GM21825 (cell line): Measurements from ENCODE around the gene TLCD1.

ENCODE experiments used
- ATAC-seq: cut with Tn5 transposase; IDR thresholded peaks from one replicate; pipeline ENCODE4 v1.9.1; 2021; ENCODE audit warnings: mild to moderate bottlenecking, moderate library complexity; ENCODE audit not compliant: unreplicated experiment

Gene TLCD1, protein sequence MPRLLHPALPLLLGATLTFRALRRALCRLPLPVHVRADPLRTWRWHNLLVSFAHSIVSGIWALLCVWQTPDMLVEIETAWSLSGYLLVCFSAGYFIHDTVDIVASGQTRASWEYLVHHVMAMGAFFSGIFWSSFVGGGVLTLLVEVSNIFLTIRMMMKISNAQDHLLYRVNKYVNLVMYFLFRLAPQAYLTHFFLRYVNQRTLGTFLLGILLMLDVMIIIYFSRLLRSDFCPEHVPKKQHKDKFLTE

DNA sequence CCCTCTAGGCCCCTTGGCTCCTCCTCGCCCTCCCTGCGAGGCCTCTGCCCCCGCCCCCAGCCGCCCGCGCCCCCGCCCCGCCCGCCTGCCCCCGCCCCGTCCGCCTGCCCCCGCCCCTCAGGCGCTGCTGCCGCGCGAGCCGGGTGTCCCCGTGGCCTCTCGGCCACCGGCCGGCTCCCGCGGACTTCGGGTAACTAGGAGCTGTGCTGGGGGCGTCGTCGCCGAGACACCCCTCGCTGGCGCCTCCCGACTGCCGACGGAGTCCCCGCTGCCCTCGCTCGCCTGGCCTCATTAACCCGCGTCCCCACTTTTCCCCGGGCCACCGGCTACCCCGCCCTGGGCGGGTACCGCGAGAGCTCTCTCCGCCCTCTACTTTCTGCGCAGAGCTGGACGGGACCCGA lies at the start of gene TLCD1:
TLCD1 (minus strand) TSS at position 8 of the 401 bp plus-strand sequence. CDS start 136 bp downstream, outside the sequence.
- no peak for ATAC-seq

DNA sequence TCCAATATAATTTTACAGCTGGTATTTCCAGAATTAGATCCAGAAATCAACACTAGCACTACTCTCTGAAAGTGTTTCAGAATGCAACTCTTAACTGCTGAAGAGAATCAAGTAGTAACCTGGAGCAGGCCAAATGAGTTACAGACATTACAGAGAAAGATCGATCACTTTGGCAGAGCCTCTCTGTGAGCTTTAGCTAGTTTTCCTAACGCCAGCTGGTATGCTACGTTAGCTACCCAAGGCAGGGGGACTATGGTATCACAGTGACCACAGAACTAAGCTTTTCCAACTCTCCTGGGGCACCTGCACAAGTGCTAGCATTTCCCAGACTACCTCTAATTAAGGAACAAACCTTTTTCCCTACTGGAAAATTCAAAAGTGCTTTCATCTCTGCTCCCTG lies 48.2 kb upstream of the TLCD1 start:
- ATAC-seq = no peak

DNA sequence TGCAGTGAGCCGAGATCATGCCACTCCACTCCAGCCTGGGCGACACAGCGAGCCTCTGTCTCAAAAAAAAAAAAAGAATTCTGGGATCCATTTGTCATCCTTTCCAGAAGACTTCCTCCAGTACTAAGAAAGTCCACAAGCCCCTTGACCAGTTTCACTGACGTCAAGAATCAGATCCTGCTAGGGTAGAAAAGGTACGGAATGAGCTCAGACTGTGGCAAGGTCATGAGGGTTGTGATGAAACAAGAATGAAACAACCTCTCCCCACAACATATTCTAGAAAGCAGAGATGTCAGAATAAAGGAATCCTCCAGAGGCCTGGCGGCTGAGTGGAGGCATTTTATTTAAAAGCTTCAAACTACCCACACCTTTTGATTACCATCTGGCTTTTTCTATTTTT lies 47.7 kb upstream of the TLCD1 start:
- no peak for ATAC-seq

DNA sequence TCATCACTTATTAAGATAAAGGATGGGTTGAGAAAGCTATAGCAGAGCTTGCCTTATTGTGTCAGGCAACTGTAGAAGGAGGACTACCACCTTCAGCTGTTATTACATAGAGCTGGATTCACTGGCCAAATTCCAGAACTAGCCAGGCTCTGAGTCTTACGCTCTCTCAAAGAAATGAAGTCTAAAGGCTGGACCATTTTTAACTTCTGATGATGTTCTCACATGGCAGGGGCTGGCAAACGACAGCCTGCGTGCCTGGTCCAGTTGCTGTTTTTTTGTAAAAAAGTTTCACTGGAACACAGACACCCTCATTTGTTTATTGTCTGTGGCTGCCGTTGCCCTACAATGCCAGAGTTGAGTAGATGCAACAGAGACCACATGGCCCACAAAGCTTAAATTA lies 39.0 kb upstream of the TLCD1 start:
- ATAC-seq = no peak

DNA sequence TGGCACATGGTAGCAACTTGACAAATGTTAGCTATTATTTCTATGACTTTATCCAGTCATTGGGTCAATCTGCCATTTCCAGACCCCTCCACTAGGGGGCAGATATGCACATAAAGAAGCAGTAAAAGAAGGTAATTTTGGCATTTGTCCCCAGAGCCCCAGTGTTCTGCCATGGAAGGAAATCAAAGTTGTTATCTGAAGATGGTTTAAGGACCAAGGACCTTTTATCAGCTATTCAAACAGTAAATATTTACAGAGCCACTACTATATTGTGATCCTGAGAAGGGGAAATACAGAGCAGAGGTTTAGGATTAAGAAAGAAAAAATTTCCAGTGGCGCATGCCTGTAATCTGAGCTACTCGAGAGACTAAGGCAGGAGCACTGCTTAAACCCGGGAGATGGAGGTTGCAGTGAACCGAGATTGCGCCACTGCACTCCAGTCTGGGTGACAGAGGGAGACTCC lies 37.8 kb upstream of the TLCD1 start:
- ATAC-seq = peak; percentile 21

DNA sequence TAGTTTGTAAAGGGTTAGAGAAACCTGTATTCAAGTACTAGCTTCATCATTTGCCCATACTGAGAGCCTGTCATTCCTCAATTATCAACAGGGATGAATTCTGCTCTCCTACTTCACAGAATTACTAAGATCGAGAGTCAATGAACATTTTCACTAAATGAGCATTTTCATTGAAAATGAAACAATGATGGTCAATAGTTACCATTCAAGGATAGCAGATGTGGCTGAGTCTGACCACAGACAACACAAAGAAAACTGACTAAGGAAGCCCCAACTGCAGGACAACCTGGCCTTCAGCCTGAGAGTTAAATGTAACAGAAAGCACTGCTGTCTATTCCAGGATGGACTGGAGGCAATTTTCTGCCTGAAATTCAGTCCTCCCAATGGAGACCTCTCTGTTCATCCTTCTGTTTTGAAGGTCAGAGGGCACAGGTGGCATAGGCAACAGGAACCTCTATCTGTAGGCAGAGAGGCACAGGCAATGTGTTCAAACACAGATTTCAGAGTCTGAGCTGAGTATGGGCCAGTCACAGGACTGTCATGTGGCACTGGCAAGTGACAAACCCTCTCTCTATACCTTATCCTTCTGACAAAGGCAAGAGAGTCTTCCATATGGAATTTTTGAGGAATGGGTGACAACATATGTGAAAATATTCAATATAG lies 37.2 kb upstream of the TLCD1 start:
- peak; percentile 49 for ATAC-seq

DNA sequence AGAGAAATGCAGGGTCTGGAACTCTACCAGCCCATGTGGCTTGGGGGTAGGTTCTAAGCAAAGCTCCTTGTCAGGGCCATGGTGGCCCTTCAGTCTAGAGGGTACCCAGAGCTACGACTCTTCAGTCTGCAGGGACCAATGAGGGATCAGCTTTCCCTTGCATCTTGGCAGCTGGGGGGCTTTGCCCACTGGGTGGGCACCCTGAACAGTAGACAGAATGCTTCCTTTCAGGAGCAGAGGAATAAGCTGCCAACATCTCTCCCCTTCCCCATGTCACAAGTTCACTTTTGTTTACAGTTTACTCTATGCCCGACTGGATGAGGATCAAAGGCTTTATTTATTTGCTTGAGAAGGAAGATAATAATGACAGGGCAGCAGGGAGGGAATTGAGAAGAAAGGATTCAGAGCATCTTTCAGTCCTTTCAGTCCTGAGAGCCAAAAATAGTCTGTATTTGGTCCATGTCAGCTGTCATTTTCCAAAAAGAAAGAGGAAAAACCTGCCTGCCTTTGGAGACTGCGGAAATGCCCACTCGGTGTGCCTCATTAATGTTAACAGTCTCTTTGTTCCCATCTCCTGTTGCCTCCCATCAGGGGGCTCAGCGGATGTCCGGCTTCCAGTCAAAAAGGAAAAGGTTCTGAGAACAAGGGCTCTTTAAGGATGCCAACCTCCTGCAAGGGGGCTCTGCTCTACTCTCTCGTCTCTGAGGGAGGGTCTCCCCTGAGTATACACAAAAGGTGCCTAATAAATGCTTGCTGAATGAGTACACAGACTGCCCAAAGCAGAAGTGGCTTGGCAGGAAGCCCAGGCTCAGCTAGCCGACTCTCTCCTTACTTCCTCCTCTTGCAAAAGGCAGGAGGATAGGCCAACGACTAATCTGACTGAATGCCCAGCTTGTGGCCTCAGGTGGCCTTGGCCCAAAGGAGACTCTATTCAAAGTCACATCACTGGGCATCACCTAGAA lies 34.8 kb upstream of the TLCD1 start:
- ATAC-seq = no peak

DNA sequence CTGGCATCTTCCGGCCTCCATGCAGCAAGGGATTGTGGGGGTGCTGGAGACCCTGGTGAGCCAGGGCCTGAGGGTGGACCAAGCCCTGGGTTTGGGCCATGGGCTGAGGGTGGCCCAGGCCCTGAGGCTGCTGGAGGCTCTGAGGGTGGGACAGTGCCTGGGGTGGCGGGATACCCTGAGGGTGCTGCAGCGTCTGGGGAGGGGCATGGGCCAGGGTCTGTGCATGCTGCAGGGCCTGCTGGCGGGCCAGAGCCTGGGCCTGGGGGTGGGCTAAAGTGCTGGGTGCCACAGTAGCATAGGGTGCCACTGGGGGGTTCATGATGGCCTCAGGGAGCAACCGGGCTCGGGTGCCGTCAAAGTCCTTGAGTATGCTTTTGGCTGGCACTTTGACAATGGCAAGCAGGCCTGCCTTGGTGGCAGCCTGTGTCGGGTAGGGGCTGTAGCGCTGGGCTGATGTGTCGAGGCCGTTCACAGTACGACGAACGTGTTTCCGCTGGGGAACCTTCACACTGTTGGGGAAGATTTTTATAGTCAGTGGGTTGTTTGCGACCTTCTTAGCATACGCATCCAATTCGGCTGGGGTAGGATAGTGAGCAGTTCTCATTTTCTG lies 33.3 kb upstream of the TLCD1 start:
- ATAC-seq = no peak

DNA sequence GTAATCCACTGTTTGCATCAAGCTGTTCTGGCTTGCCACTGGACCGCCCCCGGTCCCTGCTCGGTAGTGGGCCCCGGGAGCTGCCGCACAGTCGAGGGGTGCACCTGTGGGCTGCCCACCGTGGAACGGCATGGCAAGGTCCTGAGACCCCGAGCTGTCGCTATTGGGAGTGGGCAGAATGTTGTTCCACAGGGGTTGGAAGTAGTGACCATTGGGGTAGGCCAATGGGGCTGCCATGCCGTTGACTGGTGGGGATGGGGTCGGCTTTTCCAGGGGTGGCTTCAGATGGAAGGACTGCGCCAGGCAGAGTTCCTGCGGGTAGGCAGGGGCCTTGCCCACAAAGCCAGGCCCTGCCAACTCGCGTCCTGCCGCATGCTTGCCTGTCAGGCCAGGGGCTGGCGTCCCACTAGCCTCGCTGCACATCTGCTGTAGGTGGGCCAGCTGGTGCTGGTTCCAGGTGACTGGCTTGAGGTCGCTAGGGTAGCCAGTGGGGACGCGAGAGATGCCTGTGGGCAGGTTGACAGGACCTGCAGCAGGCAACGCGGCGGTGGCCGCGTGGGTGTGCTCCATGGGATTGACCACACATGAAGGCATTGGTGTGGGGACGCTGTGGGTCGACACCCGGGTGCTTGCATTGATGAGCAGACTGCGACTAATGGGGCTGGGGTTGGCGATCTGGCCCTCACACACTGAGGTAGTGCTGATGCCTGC lies 32.5 kb upstream of the TLCD1 start:
- no peak for ATAC-seq

DNA sequence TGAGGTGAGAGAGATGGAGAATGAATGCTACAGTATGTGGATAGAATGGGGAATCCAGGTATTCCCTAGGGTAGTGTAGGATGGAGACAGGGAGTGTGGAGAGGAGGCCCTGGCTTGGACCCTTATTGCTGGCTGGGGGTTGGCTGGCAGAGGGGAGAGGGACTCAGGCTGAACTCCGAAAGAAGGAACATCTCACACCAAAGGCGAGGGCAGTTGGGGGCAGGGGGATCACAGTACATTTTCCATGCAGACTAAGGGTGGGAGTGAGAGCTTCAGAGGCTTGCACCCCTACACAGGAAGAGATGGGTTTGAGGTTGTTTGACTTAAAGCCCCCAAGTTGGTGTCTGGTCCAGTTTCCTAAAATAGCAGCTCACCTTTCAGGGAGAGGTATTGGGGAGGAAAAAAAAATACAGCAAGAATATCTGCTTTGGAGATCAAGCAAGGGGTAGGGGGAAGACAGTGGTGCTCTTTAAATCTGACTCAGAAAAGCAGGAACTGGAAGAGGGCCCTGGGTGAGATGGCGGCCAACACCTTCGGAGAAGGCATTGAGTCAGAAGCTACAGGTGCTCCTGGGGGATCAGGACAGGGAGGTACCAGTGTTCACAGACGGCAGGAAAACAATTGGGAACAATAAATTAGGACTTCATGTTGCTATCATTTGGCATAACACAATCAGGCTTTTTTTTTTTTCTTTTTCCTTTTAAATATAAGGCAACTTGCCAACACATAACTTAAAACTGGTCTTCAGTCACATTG lies 30.2 kb upstream of the TLCD1 start:
- ATAC-seq = no peak

DNA sequence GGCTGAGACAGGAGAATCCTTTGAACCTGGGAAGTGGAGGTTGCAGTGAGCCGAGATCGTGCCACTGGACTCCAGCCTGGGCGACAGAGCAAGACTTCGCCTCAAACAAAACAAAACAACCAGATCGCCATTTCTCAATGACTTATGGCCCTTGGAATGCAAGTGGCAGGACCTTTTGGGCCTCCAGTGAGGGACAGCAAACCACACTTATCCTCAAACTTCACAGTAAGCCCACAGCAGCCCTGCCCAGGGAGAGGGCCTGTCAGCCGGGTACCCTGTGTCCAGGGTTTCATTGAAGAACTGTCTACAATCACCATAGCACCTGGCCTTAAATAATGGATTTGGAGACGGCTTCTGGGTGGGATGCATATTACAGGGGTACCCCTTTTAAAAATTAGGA lies 29.5 kb upstream of the TLCD1 start:
- no peak for ATAC-seq

DNA sequence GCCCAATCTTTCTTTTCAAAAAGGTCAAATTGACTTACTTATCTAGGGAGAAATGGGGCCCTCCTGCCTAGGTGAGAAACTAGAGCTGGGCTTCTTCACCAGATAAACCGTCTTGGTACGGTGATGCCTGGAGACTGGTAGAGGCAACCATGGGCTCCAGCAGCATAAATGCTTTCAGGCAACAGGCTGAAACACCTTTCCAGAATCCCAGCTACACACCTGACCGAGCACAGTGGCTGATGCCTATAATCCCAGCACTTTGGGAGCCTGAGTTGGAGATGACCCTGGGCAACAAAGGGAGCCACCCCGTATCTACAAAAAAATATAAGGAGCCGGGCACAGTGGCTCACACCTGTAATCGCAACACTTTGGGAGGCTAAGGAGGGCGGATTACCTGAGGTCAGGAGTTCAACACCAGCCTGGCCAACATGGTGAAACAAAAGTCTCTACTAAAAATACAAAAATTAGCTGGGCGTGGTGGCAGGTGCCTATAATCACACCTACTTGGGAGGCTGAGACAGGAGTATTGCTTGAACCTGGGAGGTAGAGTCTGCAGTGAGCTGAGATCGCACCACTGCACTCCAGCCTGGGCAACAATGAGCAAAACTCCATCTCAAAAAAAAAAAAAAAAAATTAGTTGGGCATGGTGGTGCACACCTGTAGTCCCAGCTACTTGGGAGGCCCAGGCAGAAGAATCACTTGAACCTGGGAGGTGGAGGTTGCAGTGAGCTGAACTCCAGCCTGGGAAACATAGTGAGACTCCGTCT lies 25.8 kb upstream of the TLCD1 start:
- no peak for ATAC-seq

DNA sequence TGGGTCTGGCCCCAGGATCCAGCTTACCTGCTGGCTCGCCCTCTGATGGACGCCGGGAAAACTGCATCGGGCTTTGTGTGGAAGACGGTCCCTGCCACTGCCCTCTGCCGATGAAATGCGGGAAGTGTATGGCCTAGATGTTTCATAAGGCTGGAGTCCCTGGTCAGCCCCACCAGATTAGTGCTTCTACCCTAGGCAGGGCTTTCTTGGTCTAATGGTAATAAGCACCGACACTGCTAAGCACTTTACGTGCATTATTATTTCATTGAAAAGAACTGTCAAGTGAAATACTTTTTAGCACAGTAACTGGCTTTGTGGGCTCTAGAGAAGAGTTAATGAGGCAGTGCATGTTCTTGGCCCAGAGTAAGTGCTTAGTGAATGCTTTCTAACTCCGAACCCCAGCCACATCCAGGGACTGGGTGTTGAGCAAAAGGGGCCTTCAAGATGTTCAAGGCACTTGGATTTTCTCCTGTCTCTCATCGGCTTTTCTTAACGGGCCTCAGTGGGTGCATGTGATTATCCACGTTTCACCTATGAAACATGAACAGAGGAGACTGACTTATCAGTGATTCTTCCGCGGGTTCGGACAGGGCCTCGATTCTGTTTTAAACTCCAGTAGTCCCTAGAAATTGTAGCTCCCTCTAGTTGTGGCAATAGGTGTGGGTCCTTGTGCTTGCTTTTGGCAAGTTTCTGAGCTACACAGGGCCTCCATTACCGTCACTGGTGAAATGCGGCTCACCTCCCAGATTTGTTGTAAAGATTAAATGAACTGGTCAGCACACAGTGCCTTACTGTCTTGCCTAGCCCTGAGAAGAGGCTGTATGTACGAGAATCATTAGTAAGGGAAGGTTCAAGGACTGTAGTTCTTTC lies 24.4 kb upstream of the TLCD1 start:
- ATAC-seq = peak; percentile 53

DNA sequence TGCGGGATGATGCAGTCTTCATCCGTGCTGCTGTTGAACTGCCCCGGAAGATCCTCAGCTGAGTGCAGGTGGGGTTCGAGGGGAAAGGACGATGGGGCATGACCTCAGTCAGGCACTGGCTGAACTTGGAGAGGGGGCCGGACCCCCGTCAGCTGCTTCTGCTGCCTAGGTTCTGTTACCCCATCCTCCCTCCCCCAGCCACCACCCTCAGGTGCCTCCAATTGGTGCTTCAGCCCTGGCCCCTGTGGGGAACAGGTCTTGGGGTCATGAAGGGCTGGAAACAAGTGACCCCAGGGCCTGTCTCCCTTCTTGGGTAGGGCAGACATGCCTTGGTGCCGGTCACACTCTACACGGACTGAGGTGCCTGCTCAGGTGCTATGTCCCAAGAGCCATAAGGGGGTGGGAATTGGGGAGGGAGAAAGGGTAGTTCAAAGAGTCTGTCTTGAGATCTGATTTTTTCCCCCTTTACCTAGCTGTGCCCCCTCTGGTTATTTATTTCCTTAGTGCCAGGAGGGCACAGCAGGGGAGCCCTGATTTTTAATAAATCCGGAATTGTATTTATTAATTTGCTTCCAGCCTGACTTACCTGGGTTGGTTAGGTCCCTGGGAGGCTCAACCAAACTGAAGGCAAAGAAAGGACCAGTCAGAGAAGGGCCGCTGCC lies 23.6 kb upstream of the TLCD1 start:
- no peak for ATAC-seq

DNA sequence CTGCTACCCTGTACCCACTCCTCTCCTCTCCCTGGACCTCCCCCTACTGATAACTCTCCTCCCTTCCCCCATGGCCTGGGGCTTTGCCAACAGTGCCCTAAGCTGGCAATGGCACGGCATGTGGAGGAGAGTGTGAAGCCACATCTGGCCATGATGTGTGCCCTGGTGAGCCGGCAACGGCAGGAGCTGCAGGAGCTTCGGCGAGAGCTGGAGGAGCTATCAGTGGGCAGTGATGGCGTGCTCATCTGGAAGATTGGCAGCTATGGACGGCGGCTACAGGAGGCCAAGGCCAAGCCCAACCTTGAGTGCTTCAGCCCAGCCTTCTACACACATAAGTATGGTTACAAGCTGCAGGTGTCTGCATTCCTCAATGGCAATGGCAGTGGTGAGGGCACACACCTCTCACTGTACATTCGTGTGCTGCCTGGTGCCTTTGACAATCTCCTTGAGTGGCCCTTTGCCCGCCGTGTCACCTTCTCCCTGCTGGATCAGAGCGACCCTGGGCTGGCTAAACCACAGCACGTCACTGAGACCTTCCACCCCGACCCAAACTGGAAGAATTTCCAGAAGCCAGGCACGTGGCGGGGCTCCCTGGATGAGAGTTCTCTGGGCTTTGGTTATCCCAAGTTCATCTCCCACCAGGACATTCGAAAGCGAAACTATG lies 23.0 kb upstream of the TLCD1 start:
- ATAC-seq = no peak

DNA sequence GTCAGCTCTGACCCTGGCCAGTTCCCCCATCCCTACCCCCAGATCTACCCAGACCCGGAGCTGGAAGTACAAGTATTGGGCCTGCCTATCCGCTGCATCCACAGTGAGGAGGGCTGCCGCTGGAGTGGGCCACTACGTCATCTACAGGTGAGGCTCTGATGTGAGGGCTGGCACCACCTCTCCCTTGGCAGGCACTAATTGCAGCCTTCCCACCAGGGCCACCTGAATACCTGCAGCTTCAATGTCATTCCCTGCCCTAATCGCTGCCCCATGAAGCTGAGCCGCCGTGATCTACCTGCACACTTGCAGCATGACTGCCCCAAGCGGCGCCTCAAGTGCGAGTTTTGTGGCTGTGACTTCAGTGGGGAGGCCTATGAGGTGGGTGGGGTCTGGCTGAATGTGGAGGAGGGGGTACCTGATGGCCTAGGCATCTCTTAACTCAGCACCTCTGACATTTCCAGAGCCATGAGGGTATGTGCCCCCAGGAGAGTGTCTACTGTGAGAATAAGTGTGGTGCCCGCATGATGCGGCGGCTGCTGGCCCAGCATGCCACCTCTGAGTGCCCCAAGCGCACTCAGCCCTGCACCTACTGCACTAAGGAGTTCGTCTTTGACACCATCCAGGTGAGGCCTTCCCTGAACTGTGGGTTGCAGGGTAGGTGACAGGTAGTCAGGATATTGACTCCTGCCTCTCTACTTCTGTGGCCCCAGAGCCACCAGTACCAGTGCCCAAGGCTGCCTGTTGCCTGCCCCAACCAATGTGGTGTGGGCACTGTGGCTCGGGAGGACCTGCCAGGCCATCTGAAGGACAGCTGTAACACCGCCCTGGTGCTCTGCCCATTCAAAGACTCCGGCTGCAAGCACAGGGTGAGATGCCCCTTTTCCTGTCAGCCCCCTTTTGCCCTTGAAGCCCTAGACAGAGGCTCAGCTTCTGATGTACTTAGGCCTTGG lies 22.0 kb upstream of the TLCD1 start:
- no peak for ATAC-seq
